ENCODE results near the gene PPIF. TPM values are rescaled to one million over a fixed set of nuclear protein-coding genes. Genes with fewer than 3 reads are reported as not detected.

The PPIF gene
- total and polyA plus RNA-seq, 2 donors (not counting 3 experiments of a cell fraction or from before 2014, with no cell fraction given), result 50.7 to 51.2 TPM

DNA sequence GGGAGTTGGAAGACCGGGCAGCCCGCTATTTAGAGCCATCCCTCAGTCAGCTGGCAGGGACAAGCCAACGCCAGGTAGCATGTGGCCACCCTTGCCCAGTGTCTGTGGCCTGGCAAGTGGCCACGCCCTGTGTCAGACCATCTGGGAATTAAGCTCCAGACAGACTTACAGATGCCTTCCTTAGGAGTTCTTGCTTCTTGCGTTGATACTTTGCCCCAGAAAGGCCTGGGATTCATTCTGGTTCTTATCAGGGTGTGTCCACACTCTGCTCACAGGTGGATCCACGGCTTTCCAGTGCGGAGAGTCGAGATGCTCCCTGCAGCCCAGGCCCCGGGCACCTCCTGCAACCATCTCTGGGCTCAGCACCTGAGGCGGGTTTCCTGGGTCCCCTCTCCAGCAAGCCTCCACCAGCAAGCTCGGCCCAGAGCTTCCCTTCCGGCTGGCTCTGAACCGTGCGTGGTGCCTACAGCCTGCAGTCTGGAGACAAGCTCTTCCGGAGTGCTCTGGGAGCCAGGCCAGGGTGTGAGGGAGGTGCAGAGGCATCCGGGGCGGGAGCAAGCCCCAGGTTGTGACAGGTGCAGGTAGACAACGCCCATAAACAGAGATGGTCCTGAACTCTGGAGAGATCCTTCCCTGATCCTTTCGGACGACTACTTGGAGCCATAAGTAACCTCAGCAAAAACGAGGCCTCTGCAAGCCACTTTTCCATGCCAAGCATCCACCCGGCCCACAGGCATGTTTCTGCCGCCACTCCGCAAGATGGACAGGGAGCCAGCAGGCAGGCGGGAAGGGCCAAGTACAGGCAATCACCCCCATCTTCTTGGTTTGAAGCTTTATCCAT, 32.3 kb upstream of the PPIF start:
- CTCF ChIA-PET, result interaction anchor here (1.1 to 1.6 kb wide), 2 partner anchors 49 to 60 kb away, joined by 3 to 4 read pairs; no protein-coding TSS in a partner anchor
- intact Hi-C loops (cut with micrococcal nuclease), result no loop called here
- Histone ChIP-seq H3K27ac (ENCODE audit: insufficient read depth, low read depth, low read length) (no peak overlapping the region), H3K9me3 (replicated peaks; ENCODE audit: control insufficient read depth, insufficient read depth, low read length) (no peaks in the 10 kb centered on the region), H3K36me3 (ENCODE audit: control insufficient read depth in 2 of 2, extremely low read depth in 1 of 2, insufficient read depth in 2 of 2, low read length in 2 of 2) (peaks cover 10 to 27% of the 10 kb centered on the region in 2 experiments), H3K27me3 (ENCODE audit: control insufficient read depth in 2 of 2, insufficient read depth in 2 of 2, low read length in 2 of 2) (no peaks in the 10 kb centered on the region), H3K4me2 (ENCODE audit: insufficient read depth, low read length) (no peak overlapping the region), H4K20me1 (replicated peaks; ENCODE audit: control insufficient read depth, extremely low read depth, insufficient read depth, low read length) (no peaks in the 10 kb centered on the region), H3K4me3 (replicated peaks in 1 of 3; ENCODE audit: insufficient read depth in 1 of 3, low read depth in 1 of 3, low read length in 3 of 3) (no peak overlapping the region), H2AFZ (ENCODE audit: low read depth, low read length) (no peak overlapping the region), H3K9me1 (replicated peaks; ENCODE audit: control insufficient read depth, extremely low read depth, insufficient read depth, low read length) (no peaks in the 10 kb centered on the region), H3K9ac (replicated peaks; ENCODE audit: extremely low read depth, insufficient read depth, low read length) (no peak overlapping the region), H3K79me2 (ENCODE audit: control insufficient read depth, insufficient read depth, low read length) (no peaks in the 10 kb centered on the region), H3K4me1 (ENCODE audit: control insufficient read depth, extremely low read depth, insufficient read depth, low read length) (peaks cover 11% of the 10 kb centered on the region)
- no peak for DNase-seq (ENCODE audit: low read depth, low spot score)
- POLR2A ChIA-PET, result no interaction called here
- BruUV-seq (replicated peaks), result TSS peak; percentile 13
- TF ChIP-seq, protein P1, sequence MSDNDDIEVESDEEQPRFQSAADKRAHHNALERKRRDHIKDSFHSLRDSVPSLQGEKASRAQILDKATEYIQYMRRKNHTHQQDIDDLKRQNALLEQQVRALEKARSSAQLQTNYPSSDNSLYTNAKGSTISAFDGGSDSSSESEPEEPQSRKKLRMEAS (IDR thresholded peaks at IDR 0.05; ENCODE audit: insufficient read depth, insufficient read length), result no peak
- TF ChIP-seq EZH2 (IDR thresholded peaks at IDR 0.05; ENCODE audit: borderline replicate concordance, low read depth, low read length, severe bottlenecking) (no peak), GATA2 (IDR thresholded peaks at IDR 0.05; ENCODE audit: insufficient read depth, insufficient read length, low read depth, low read length) (no peak), JUN (IDR thresholded peaks at IDR 0.05; ENCODE audit: borderline replicate concordance, insufficient read depth, insufficient read length, low read depth) (no peak), POLR2AphosphoS5 (IDR thresholded peaks at IDR 0.05; ENCODE audit: insufficient read depth, low read depth, low read length) (no peak), POLR2A (IDR thresholded peaks at IDR 0.05; ENCODE audit: low read depth, low read length) (no peak)
- TF ChIP-seq, protein P2, sequence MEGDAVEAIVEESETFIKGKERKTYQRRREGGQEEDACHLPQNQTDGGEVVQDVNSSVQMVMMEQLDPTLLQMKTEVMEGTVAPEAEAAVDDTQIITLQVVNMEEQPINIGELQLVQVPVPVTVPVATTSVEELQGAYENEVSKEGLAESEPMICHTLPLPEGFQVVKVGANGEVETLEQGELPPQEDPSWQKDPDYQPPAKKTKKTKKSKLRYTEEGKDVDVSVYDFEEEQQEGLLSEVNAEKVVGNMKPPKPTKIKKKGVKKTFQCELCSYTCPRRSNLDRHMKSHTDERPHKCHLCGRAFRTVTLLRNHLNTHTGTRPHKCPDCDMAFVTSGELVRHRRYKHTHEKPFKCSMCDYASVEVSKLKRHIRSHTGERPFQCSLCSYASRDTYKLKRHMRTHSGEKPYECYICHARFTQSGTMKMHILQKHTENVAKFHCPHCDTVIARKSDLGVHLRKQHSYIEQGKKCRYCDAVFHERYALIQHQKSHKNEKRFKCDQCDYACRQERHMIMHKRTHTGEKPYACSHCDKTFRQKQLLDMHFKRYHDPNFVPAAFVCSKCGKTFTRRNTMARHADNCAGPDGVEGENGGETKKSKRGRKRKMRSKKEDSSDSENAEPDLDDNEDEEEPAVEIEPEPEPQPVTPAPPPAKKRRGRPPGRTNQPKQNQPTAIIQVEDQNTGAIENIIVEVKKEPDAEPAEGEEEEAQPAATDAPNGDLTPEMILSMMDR (IDR thresholded peaks at IDR 0.05; ENCODE audit: extremely low read depth in 1 of 2, insufficient read depth in 1 of 2, low read depth in 1 of 2, low read length in 2 of 2), result no peak
- dilution Hi-C loops (cut with MboI; ENCODE audit: extremely low pct_ligation_motif_present, low sequenced_read_pairs), result no loop called here
- no peak for FAIRE-seq
